ENCODE results near the gene CDK14.
A peak's percentile ranks its signal among the peaks of the same experiment; 100 is the strongest.

CDK14 gene
- long read RNA-seq, full-length matches to known transcripts, result 2 of 15 reads
- long read RNA-seq, partial matches to known transcripts, result 5 of 15 reads
- long read RNA-seq, other reads (novel, unspliced or antisense), result 8 of 15 reads

DNA sequence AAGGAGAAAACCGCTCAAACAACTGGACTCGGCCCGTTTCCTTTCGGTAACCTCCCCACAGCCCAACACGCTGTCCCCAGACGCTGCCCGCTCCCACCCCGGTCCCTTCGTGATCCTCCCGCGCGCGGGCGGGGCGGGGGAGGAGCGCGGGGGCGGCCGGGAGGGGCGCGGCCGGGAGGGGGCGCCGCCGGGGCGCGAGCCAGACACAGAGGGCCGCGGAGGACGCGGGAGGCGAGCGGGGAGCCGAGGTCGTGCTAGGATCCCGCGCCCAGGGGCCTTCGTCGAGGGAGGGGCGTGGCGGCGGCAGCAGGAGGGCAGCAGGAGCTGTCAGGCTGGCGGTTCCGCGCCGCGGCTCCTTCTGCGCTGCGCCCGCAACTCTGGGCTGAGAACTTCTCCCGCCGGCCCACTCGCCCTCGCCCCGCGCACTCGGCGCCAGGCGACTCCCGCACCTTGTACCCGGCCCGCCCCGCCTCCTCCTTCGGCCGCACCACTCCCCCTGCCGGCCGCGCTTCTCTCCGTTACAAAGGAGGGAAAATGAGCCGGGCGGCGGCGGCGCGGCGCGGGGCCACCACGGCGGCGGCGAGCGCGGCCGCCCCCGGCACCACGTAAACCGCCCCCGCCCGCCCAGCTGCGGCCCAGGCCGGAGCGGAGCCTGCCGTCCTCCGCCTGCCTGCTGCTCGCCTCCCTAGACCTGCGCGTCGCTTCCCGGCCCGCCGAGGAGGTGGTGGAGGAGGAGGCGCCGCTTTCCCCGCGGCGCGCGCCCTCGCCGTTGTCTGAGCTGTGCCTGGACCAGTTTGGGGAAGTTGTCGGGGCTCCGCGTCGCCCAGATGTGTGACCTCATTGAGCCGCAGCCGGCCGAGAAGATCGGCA is at the start of gene CDK14:
Gene CDK14 (plus strand): TSS at position 521 of the 870 bp plus-strand sequence. CDS start 307 bp downstream, at position 828.
- Histone ChIP-seq H3K27me3 (ENCODE audit: insufficient read depth, poor library complexity, severe bottlenecking) (no peaks in the 10 kb centered on the region), H3K27ac (replicated peaks) (peak within 1 kb of the TSS; percentile 85), H3K4me3 (replicated peaks; ENCODE audit: insufficient read depth, low read length) (peak within 1 kb of the TSS; percentile 86)
- TF ChIP-seq GABPA (IDR thresholded peaks at IDR 0.05; ENCODE audit: low read depth) (no peak), SPI1 (IDR thresholded peaks at IDR 0.05; ENCODE audit: borderline replicate concordance, low read depth) (peak; percentile 28; the same call in 1 of the 2 replicates), POLR2AphosphoS5 (IDR thresholded peaks at IDR 0.05; ENCODE audit: low read depth) (peak; percentile 69)
- DNase-seq (ENCODE audit: low read depth in 1 of 2, low spot score in 1 of 2), result peak; percentile 59 to 94

DNA sequence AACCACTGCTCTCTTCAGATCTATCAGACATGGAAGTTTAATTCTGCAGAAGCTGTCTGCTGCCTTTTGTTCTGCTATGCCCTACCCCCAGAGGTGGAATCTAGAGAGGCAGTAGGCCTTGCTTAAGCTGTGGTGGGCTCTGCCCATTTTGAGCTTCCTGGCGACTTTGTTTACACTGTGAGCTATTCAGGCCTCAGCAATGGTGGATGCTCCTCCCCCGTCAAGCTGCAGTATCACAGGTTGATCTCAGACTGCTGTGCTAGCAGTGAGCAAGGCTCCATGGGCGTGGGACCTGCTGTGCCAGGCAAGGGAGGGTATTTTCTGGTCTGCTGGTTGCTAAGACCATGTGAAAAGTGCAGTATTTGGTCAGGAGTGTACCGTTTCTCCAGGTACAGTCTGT is 45.1 kb upstream of the CDK14 start:
- TF ChIP-seq POLR2AphosphoS5 (IDR thresholded peaks at IDR 0.05; ENCODE audit: low read depth), result no peak
- TF ChIP-seq GABPA (IDR thresholded peaks at IDR 0.05; ENCODE audit: low read depth), result no peak
- TF ChIP-seq SPI1 (IDR thresholded peaks at IDR 0.05; ENCODE audit: borderline replicate concordance, low read depth), result no peak
- TF ChIP-seq, protein P1, sequence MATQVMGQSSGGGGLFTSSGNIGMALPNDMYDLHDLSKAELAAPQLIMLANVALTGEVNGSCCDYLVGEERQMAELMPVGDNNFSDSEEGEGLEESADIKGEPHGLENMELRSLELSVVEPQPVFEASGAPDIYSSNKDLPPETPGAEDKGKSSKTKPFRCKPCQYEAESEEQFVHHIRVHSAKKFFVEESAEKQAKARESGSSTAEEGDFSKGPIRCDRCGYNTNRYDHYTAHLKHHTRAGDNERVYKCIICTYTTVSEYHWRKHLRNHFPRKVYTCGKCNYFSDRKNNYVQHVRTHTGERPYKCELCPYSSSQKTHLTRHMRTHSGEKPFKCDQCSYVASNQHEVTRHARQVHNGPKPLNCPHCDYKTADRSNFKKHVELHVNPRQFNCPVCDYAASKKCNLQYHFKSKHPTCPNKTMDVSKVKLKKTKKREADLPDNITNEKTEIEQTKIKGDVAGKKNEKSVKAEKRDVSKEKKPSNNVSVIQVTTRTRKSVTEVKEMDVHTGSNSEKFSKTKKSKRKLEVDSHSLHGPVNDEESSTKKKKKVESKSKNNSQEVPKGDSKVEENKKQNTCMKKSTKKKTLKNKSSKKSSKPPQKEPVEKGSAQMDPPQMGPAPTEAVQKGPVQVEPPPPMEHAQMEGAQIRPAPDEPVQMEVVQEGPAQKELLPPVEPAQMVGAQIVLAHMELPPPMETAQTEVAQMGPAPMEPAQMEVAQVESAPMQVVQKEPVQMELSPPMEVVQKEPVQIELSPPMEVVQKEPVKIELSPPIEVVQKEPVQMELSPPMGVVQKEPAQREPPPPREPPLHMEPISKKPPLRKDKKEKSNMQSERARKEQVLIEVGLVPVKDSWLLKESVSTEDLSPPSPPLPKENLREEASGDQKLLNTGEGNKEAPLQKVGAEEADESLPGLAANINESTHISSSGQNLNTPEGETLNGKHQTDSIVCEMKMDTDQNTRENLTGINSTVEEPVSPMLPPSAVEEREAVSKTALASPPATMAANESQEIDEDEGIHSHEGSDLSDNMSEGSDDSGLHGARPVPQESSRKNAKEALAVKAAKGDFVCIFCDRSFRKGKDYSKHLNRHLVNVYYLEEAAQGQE (IDR thresholded peaks at IDR 0.05; ENCODE audit: insufficient replicate concordance, low read depth), result no peak
- DNase-seq (ENCODE audit: low read depth in 1 of 2, low spot score in 1 of 2), result no peak
- Histone ChIP-seq H3K27ac (replicated peaks) (no peak overlapping the region), H3K27me3 (ENCODE audit: insufficient read depth, poor library complexity, severe bottlenecking) (peaks cover 12% of the 10 kb centered on the region), H3K4me3 (replicated peaks; ENCODE audit: insufficient read depth, low read length) (no peak overlapping the region)

DNA sequence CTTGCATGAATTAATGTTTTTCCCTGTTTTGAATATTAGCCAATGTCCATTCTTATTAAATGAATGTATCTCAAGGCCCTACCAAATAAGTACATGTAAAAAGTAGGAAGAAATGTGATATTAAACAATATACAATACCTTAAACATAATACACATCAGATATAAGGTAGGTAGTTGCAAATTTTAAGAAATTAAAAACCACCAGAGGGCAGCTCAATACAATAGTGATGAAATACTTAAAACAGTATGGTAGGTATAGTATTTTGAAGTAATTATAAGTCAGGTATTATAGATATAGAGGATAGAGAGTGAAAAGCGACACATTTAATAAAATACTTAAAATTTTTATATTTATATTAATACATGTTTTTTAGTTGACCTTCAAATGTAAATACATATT is 43.6 kb upstream of the CDK14 start:
- Histone ChIP-seq H3K27ac (replicated peaks) (no peak overlapping the region), H3K4me3 (replicated peaks; ENCODE audit: insufficient read depth, low read length) (no peak overlapping the region), H3K27me3 (ENCODE audit: insufficient read depth, poor library complexity, severe bottlenecking) (peaks cover 19% of the 10 kb centered on the region)
- DNase-seq (ENCODE audit: low read depth in 1 of 2, low spot score in 1 of 2), result no peak
- TF ChIP-seq CTCF (IDR thresholded peaks at IDR 0.05; ENCODE audit: insufficient read depth, low read length) (no peak), SPI1 (IDR thresholded peaks at IDR 0.05; ENCODE audit: borderline replicate concordance, low read depth) (no peak), POLR2AphosphoS5 (IDR thresholded peaks at IDR 0.05; ENCODE audit: low read depth) (no peak), GABPA (IDR thresholded peaks at IDR 0.05; ENCODE audit: low read depth) (no peak)
- TF ChIP-seq, protein P1 (IDR thresholded peaks at IDR 0.05; ENCODE audit: insufficient replicate concordance, low read depth), result no peak

- no peak for TF ChIP-seq POLR2AphosphoS5 (IDR thresholded peaks at IDR 0.05; ENCODE audit: low read depth)
- no peak for TF ChIP-seq SPI1 (IDR thresholded peaks at IDR 0.05; ENCODE audit: borderline replicate concordance, low read depth)
- no peak for DNase-seq (ENCODE audit: low read depth in 1 of 2, low spot score in 1 of 2)
Observed at GRCh38 chr7:90560730-90561129, 35.4 kb upstream of the CDK14 start.

GRCh38 chr7:90563286-90563685 is 32.8 kb upstream of the CDK14 start:
- DNase-seq (ENCODE audit: low read depth in 1 of 2, low spot score in 1 of 2), result no peak

More at GRCh38 chr7:90560730-90561129, 35.4 kb upstream of the CDK14 start:
- peaks cover 9% of the 10 kb centered on the region for H3K27me3 ChIP-seq (ENCODE audit: insufficient read depth, poor library complexity, severe bottlenecking)
- no peak overlapping the region for H3K4me3 ChIP-seq (replicated peaks; ENCODE audit: insufficient read depth, low read length)
- no peak overlapping the region for H3K27ac ChIP-seq (replicated peaks)

More at GRCh38 chr7:90563286-90563685, 32.8 kb upstream of the CDK14 start:
- no peak overlapping the region for H3K4me3 ChIP-seq (replicated peaks; ENCODE audit: insufficient read depth, low read length)
- no peak overlapping the region for H3K27ac ChIP-seq (replicated peaks)
- H3K27me3 ChIP-seq (ENCODE audit: insufficient read depth, poor library complexity, severe bottlenecking), result no peaks in the 10 kb centered on the region
- TF ChIP-seq SPI1 (IDR thresholded peaks at IDR 0.05; ENCODE audit: borderline replicate concordance, low read depth), result no peak
- TF ChIP-seq, protein P1 (IDR thresholded peaks at IDR 0.05; ENCODE audit: insufficient replicate concordance, low read depth), result no peak
- no peak for TF ChIP-seq POLR2AphosphoS5 (IDR thresholded peaks at IDR 0.05; ENCODE audit: low read depth)
- no peak for TF ChIP-seq GABPA (IDR thresholded peaks at IDR 0.05; ENCODE audit: low read depth)
- TF ChIP-seq CTCF (IDR thresholded peaks at IDR 0.05; ENCODE audit: insufficient read depth, low read length), result no peak
